ENCODE results near the gene ITGA8. TPM values are rescaled to one million over a fixed set of nuclear protein-coding genes. Genes with fewer than 3 reads are reported as not detected.

The ITGA8 gene
- total RNA-seq, 1 experiment from 2014 or later: not detected

- H3K9ac ChIP-seq (ENCODE audit: low read length): no peak overlapping the region
- H2AFZ ChIP-seq (ENCODE audit: low read length): no peak overlapping the region
- no peaks in the 10 kb centered on the region for H3K4me1 ChIP-seq (ENCODE audit: low read length)
- no peak overlapping the region for H3K4me2 ChIP-seq (ENCODE audit: low read depth, low read length, poor library complexity, severe bottlenecking)
- no peaks in the 10 kb centered on the region for H3K9me3 ChIP-seq (ENCODE audit: low read length)
- H3K27me3 ChIP-seq (ENCODE audit: low read length): no peaks in the 10 kb centered on the region
- no peak for DNase-seq
- H3K9me2 ChIP-seq (replicated peaks; ENCODE audit: insufficient read depth, low read length): no peaks in the 10 kb centered on the region
- H4K20me1 ChIP-seq (ENCODE audit: insufficient read depth, low read depth, low read length): no peaks in the 10 kb centered on the region
- H3K79me2 ChIP-seq (ENCODE audit: low read length): no peaks in the 10 kb centered on the region
- no peak overlapping the region for H3K4me3 ChIP-seq (ENCODE audit: low read length)
- no peak overlapping the region for H3K27ac ChIP-seq (ENCODE audit: low read length)
- H3K36me3 ChIP-seq (ENCODE audit: insufficient read depth, low read length): no peaks in the 10 kb centered on the region
Observed at GRCh38 chr10:15715619-15716227, 4.0 kb downstream of the ITGA8 start.

- Histone ChIP-seq H3K9ac (ENCODE audit: low read length) (no peak overlapping the region), H3K9me2 (replicated peaks; ENCODE audit: insufficient read depth, low read length) (no peaks in the 10 kb centered on the region), H3K27ac (ENCODE audit: low read length) (no peak overlapping the region), H3K27me3 (ENCODE audit: low read length) (no peaks in the 10 kb centered on the region), H3K9me3 (ENCODE audit: low read length) (no peaks in the 10 kb centered on the region), H3K4me2 (ENCODE audit: low read depth, low read length, poor library complexity, severe bottlenecking) (no peak overlapping the region), H3K79me2 (ENCODE audit: low read length) (no peaks in the 10 kb centered on the region), H3K36me3 (ENCODE audit: insufficient read depth, low read length) (no peaks in the 10 kb centered on the region), H3K4me1 (ENCODE audit: low read length) (no peaks in the 10 kb centered on the region), H3K4me3 (ENCODE audit: low read length) (no peak overlapping the region), H4K20me1 (ENCODE audit: insufficient read depth, low read depth, low read length) (no peaks in the 10 kb centered on the region), H2AFZ (ENCODE audit: low read length) (no peak overlapping the region)
- DNase-seq: no peak
Observed at GRCh38 chr10:15714847-15715246, 4.9 kb downstream of the ITGA8 start.

GRCh38 chr10:15712883-15713282 lies 6.8 kb downstream of the ITGA8 start:
- H3K27ac ChIP-seq (ENCODE audit: low read length): no peak overlapping the region
- no peak overlapping the region for H2AFZ ChIP-seq (ENCODE audit: low read length)
- no peaks in the 10 kb centered on the region for H4K20me1 ChIP-seq (ENCODE audit: insufficient read depth, low read depth, low read length)
- H3K4me1 ChIP-seq (ENCODE audit: low read length): no peaks in the 10 kb centered on the region
- no peaks in the 10 kb centered on the region for H3K27me3 ChIP-seq (ENCODE audit: low read length)
- H3K4me2 ChIP-seq (ENCODE audit: low read depth, low read length, poor library complexity, severe bottlenecking): no peak overlapping the region
- no peaks in the 10 kb centered on the region for H3K9me3 ChIP-seq (ENCODE audit: low read length)
- H3K9ac ChIP-seq (ENCODE audit: low read length): no peak overlapping the region
- no peak overlapping the region for H3K4me3 ChIP-seq (ENCODE audit: low read length)
- H3K36me3 ChIP-seq (ENCODE audit: insufficient read depth, low read length): no peaks in the 10 kb centered on the region
- DNase-seq: no peak
- H3K79me2 ChIP-seq (ENCODE audit: low read length): no peaks in the 10 kb centered on the region
- H3K9me2 ChIP-seq (replicated peaks; ENCODE audit: insufficient read depth, low read length): no peaks in the 10 kb centered on the region

GRCh38 chr10:15710455-15710854 lies 9.3 kb downstream of the ITGA8 start:
- Histone ChIP-seq H3K27me3 (ENCODE audit: low read length) (no peaks in the 10 kb centered on the region), H2AFZ (ENCODE audit: low read length) (no peak overlapping the region), H3K4me3 (ENCODE audit: low read length) (no peak overlapping the region), H3K79me2 (ENCODE audit: low read length) (no peaks in the 10 kb centered on the region), H3K27ac (ENCODE audit: low read length) (no peak overlapping the region), H3K4me2 (ENCODE audit: low read depth, low read length, poor library complexity, severe bottlenecking) (no peak overlapping the region), H3K36me3 (ENCODE audit: insufficient read depth, low read length) (no peaks in the 10 kb centered on the region), H3K9ac (ENCODE audit: low read length) (no peak overlapping the region), H3K9me2 (replicated peaks; ENCODE audit: insufficient read depth, low read length) (no peaks in the 10 kb centered on the region), H4K20me1 (ENCODE audit: insufficient read depth, low read depth, low read length) (no peaks in the 10 kb centered on the region), H3K9me3 (ENCODE audit: low read length) (no peaks in the 10 kb centered on the region), H3K4me1 (ENCODE audit: low read length) (no peaks in the 10 kb centered on the region)
- DNase-seq: no peak

GRCh38 chr10:15705298-15705697 lies 14.4 kb downstream of the ITGA8 start:
- Histone ChIP-seq H3K4me3 (ENCODE audit: low read length) (no peak overlapping the region), H3K9ac (ENCODE audit: low read length) (no peak overlapping the region), H3K27me3 (ENCODE audit: low read length) (0 out of 2 replicates have a peak, but pooled peaks cover 3% of the 10 kb centered on the region), H3K36me3 (ENCODE audit: insufficient read depth, low read length) (no peaks in the 10 kb centered on the region), H3K27ac (ENCODE audit: low read length) (no peak overlapping the region), H2AFZ (ENCODE audit: low read length) (no peak overlapping the region), H3K4me2 (ENCODE audit: low read depth, low read length, poor library complexity, severe bottlenecking) (no peak overlapping the region), H4K20me1 (ENCODE audit: insufficient read depth, low read depth, low read length) (no peaks in the 10 kb centered on the region), H3K4me1 (ENCODE audit: low read length) (no peaks in the 10 kb centered on the region), H3K9me3 (ENCODE audit: low read length) (no peaks in the 10 kb centered on the region), H3K79me2 (ENCODE audit: low read length) (no peaks in the 10 kb centered on the region), H3K9me2 (replicated peaks; ENCODE audit: insufficient read depth, low read length) (no peaks in the 10 kb centered on the region)
- no peak for DNase-seq

- Histone ChIP-seq H3K4me3 (ENCODE audit: low read length) (no peak overlapping the region), H3K27ac (ENCODE audit: low read length) (no peak overlapping the region), H3K79me2 (ENCODE audit: low read length) (no peaks in the 10 kb centered on the region), H3K9ac (ENCODE audit: low read length) (no peak overlapping the region), H4K20me1 (ENCODE audit: insufficient read depth, low read depth, low read length) (no peaks in the 10 kb centered on the region), H3K36me3 (ENCODE audit: insufficient read depth, low read length) (no peaks in the 10 kb centered on the region), H3K9me2 (replicated peaks; ENCODE audit: insufficient read depth, low read length) (no peaks in the 10 kb centered on the region), H2AFZ (ENCODE audit: low read length) (no peak overlapping the region), H3K4me2 (ENCODE audit: low read depth, low read length, poor library complexity, severe bottlenecking) (no peak overlapping the region), H3K9me3 (ENCODE audit: low read length) (no peaks in the 10 kb centered on the region), H3K27me3 (ENCODE audit: low read length) (0 out of 2 replicates have a peak, but pooled peaks cover 3% of the 10 kb centered on the region), H3K4me1 (ENCODE audit: low read length) (no peaks in the 10 kb centered on the region)
- DNase-seq: no peak
Observed at GRCh38 chr10:15704581-15704968, 15.1 kb downstream of the ITGA8 start.

GRCh38 chr10:15703944-15704580 lies 15.7 kb downstream of the ITGA8 start:
- H3K27me3 ChIP-seq (ENCODE audit: low read length): 0 out of 2 replicates have a peak, but pooled peaks cover 3% of the 10 kb centered on the region
- H3K4me3 ChIP-seq (ENCODE audit: low read length): no peak overlapping the region
- H2AFZ ChIP-seq (ENCODE audit: low read length): no peak overlapping the region

GRCh38 chr10:15703151-15703880 lies 16.4 kb downstream of the ITGA8 start:
- Histone ChIP-seq H3K79me2 (ENCODE audit: low read length) (no peaks in the 10 kb centered on the region), H3K4me2 (ENCODE audit: low read depth, low read length, poor library complexity, severe bottlenecking) (no peak overlapping the region), H3K27me3 (ENCODE audit: low read length) (0 out of 2 replicates have a peak, but pooled peaks cover 3% of the 10 kb centered on the region), H3K4me3 (ENCODE audit: low read length) (no peak overlapping the region), H3K9ac (ENCODE audit: low read length) (no peak overlapping the region), H3K9me3 (ENCODE audit: low read length) (no peaks in the 10 kb centered on the region), H3K36me3 (ENCODE audit: insufficient read depth, low read length) (no peaks in the 10 kb centered on the region), H4K20me1 (ENCODE audit: insufficient read depth, low read depth, low read length) (no peaks in the 10 kb centered on the region), H3K9me2 (replicated peaks; ENCODE audit: insufficient read depth, low read length) (no peaks in the 10 kb centered on the region), H3K27ac (ENCODE audit: low read length) (no peak overlapping the region), H3K4me1 (ENCODE audit: low read length) (no peaks in the 10 kb centered on the region), H2AFZ (ENCODE audit: low read length) (no peak overlapping the region)
- no peak for DNase-seq

More at GRCh38 chr10:15703944-15704580, 15.7 kb downstream of the ITGA8 start:
- no peaks in the 10 kb centered on the region for H3K9me3 ChIP-seq (ENCODE audit: low read length)
- no peak overlapping the region for H3K9ac ChIP-seq (ENCODE audit: low read length)
- no peak overlapping the region for H3K27ac ChIP-seq (ENCODE audit: low read length)
- DNase-seq: no peak
- no peaks in the 10 kb centered on the region for H3K4me1 ChIP-seq (ENCODE audit: low read length)
- no peaks in the 10 kb centered on the region for H4K20me1 ChIP-seq (ENCODE audit: insufficient read depth, low read depth, low read length)
- H3K4me2 ChIP-seq (ENCODE audit: low read depth, low read length, poor library complexity, severe bottlenecking): no peak overlapping the region
- H3K36me3 ChIP-seq (ENCODE audit: insufficient read depth, low read length): no peaks in the 10 kb centered on the region
- H3K79me2 ChIP-seq (ENCODE audit: low read length): no peaks in the 10 kb centered on the region
- H3K9me2 ChIP-seq (replicated peaks; ENCODE audit: insufficient read depth, low read length): no peaks in the 10 kb centered on the region
